ENCODE results near the gene ANKRD9.

Gene ANKRD9

DNA sequence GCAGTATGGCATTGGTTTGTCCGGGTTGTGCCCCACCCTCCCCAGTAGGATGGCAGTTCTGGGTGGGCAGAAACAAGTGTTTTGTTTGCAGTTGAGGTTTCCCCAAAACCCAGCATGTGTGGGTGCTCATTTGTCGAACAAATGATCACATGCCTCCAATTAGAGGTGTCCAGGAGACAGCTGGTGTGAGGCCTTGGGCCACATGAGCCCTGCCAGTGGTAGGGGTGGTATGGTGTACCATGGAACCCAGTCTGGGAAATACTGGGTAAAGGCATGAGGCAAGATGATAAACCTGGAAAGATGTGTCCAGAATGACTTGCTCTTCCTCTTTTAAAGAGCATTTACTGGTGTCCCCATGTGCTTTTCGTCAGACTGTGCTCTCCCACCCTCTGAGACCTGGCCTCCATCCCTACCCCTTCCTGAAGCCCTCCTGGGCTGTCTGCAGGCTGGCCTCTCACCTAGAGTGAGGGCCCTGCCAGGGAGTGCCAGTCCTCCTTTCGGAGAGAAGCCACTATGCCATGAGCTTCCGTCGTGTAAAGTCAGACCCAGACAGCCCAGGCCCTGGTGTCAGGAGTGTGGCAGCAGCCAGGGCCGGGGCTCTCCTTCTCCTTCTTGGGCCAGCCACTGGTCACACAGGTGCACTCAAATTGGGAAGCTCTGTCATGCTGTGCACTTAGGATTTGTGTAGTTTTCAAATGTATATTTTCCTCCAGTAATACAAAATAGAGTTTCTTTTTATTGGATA, 17.6 kb downstream of the ANKRD9 start:
- Histone ChIP-seq H3K4me1 (ENCODE audit: control insufficient read depth in 2 of 2, insufficient read depth in 1 of 2, low read depth in 1 of 2, low read length in 2 of 2) (no peaks in the 10 kb centered on the region), H2BK15ac (ENCODE audit: low read length) (no peak overlapping the region), H3K14ac (ENCODE audit: low read length) (no peak overlapping the region), H3K18ac (ENCODE audit: low read length) (no peak overlapping the region), H3K4me2 (ENCODE audit: insufficient read depth, low read length, poor library complexity, severe bottlenecking) (no peak overlapping the region), H4K91ac (ENCODE audit: low read depth, low read length, poor library complexity) (no peak overlapping the region), H3K23ac (ENCODE audit: low read depth, low read length, poor library complexity) (no peak overlapping the region), H3K9ac (ENCODE audit: low read depth, low read length, poor library complexity) (no peak overlapping the region), H3K27ac (replicated peaks; ENCODE audit: low read length) (no peak overlapping the region), H2BK120ac (ENCODE audit: low read depth, low read length) (no peak overlapping the region), H3K79me1 (ENCODE audit: low read depth, low read length) (peaks cover 3% of the 10 kb centered on the region), H4K8ac (ENCODE audit: low read depth, low read length) (no peak overlapping the region), H2BK12ac (ENCODE audit: low read length) (no peak overlapping the region), H3K9me3 (replicated peaks in 1 of 2; ENCODE audit: control insufficient read depth in 2 of 2, insufficient read depth in 1 of 2, low read depth in 1 of 2, low read length in 2 of 2) (peaks cover 0 to 2% of the 10 kb centered on the region in 2 donors), H2BK5ac (ENCODE audit: low read length) (no peak overlapping the region), H3K36me3 (replicated peaks in 1 of 2; ENCODE audit: control insufficient read depth in 2 of 2, insufficient read depth in 2 of 2, low read length in 2 of 2) (peaks cover 0 to under 1% of the 10 kb centered on the region in 2 donors), H3K4ac (ENCODE audit: low read length) (no peak overlapping the region), H2AFZ (ENCODE audit: low read length) (no peak overlapping the region), H3K4me3 (ENCODE audit: low read length in 2 of 2) (no peak overlapping the region), H2AK5ac (ENCODE audit: low read depth, low read length) (no peak overlapping the region), H3K27me3 (ENCODE audit: control insufficient read depth in 3 of 3, insufficient read depth in 3 of 3, low read depth in 1 of 3, low read length in 3 of 3) (no peaks in the 10 kb centered on the region)
- WGBS, 2 donors (ENCODE audit: extremely low coverage in 2 of 2, insufficient read length in 2 of 2, insufficient replicate concordance in 1 of 2): no CpG with 5 or more reads among the region's 7 CpGs
- DNase-seq (ENCODE audit: low spot score): no peak

DNA sequence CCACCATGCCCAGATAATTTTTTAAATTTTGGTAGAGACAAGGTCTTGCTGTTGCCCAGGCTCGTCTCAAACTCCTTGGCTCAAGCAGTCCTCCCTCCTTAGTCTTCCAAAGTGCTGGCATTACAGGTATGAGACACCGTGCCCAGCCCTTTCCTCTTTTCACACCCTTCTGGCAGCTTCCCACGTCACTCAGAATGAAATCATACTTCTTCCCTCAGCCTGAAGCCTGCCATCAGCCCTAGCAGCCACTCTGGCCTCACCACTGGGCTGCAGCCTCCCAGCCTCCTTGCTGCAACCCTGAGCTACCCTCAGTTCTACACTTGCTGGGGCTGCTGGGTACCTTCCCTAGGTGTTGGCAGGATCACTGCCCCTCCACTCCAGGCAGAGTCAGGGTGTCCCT, 18.2 kb downstream of the ANKRD9 start:
- no peak overlapping the region for H2BK12ac ChIP-seq (ENCODE audit: low read length)
- H3K9me3 ChIP-seq (replicated peaks in 1 of 2; ENCODE audit: control insufficient read depth in 2 of 2, insufficient read depth in 1 of 2, low read depth in 1 of 2, low read length in 2 of 2): peaks cover 0 to 3% of the 10 kb centered on the region in 2 donors
- no peak overlapping the region for H4K91ac ChIP-seq (ENCODE audit: low read depth, low read length, poor library complexity)
- WGBS, 2 donors (ENCODE audit: extremely low coverage in 2 of 2, insufficient read length in 2 of 2, insufficient replicate concordance in 1 of 2): no CpG with 5 or more reads among the region's 3 CpGs
- H3K79me1 ChIP-seq (ENCODE audit: low read depth, low read length): peaks cover 3% of the 10 kb centered on the region
- no peak overlapping the region for H4K8ac ChIP-seq (ENCODE audit: low read depth, low read length)
- no peak overlapping the region for H3K4ac ChIP-seq (ENCODE audit: low read length)
- H3K14ac ChIP-seq (ENCODE audit: low read length): no peak overlapping the region
- no peak overlapping the region for H2AK5ac ChIP-seq (ENCODE audit: low read depth, low read length)
- no peak overlapping the region for H3K4me3 ChIP-seq (ENCODE audit: low read length in 2 of 2)
- no peak overlapping the region for H3K27ac ChIP-seq (replicated peaks; ENCODE audit: low read length)
- H2BK15ac ChIP-seq (ENCODE audit: low read length): no peak overlapping the region
- H2BK120ac ChIP-seq (ENCODE audit: low read depth, low read length): no peak overlapping the region
- no peak overlapping the region for H3K9ac ChIP-seq (ENCODE audit: low read depth, low read length, poor library complexity)
- peaks cover 0 to 2% of the 10 kb centered on the region in 2 donors for H3K36me3 ChIP-seq (replicated peaks in 1 of 2; ENCODE audit: control insufficient read depth in 2 of 2, insufficient read depth in 2 of 2, low read length in 2 of 2)
- no peak overlapping the region for H2AFZ ChIP-seq (ENCODE audit: low read length)
- no peak overlapping the region for H3K18ac ChIP-seq (ENCODE audit: low read length)
- no peak overlapping the region for H3K4me2 ChIP-seq (ENCODE audit: insufficient read depth, low read length, poor library complexity, severe bottlenecking)
- H3K27me3 ChIP-seq (ENCODE audit: control insufficient read depth in 3 of 3, insufficient read depth in 3 of 3, low read depth in 1 of 3, low read length in 3 of 3): no peaks in the 10 kb centered on the region
- no peak overlapping the region for H3K23ac ChIP-seq (ENCODE audit: low read depth, low read length, poor library complexity)
- no peak overlapping the region for H2BK5ac ChIP-seq (ENCODE audit: low read length)
- no peaks in the 10 kb centered on the region for H3K4me1 ChIP-seq (ENCODE audit: control insufficient read depth in 2 of 2, insufficient read depth in 1 of 2, low read depth in 1 of 2, low read length in 2 of 2)
- DNase-seq (ENCODE audit: low spot score): no peak

DNA sequence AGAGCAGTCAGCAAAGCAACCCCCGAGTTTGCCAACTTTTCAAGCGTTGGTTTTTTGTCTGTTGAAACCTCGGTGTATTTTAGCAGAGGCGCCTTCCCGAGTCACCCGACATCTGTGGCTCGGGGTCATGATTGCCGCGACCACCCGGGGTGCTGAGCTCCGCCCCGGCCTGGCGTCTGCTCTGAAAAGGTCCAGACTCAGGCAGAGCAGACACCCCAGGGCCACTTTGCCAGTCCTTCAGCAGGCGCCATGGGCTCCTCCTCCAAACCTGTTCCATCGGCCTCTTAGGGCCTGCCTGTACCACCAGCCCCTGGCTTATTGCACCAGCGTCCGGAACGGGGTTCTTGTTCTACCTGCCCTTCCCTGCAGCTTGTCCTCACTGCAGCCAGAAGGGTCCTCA, 19.1 kb downstream of the ANKRD9 start:
- H3K14ac ChIP-seq (ENCODE audit: low read length): no peak overlapping the region
- H3K9ac ChIP-seq (ENCODE audit: low read depth, low read length, poor library complexity): no peak overlapping the region
- no peak overlapping the region for H3K18ac ChIP-seq (ENCODE audit: low read length)
- no peak overlapping the region for H3K27ac ChIP-seq (replicated peaks; ENCODE audit: low read length)
- H2BK15ac ChIP-seq (ENCODE audit: low read length): no peak overlapping the region
- H4K8ac ChIP-seq (ENCODE audit: low read depth, low read length): peak overlapping the region; percentile 45
- no peak overlapping the region for H2AFZ ChIP-seq (ENCODE audit: low read length)
- no peak overlapping the region for H2BK5ac ChIP-seq (ENCODE audit: low read length)
- no peak overlapping the region for H3K4me2 ChIP-seq (ENCODE audit: insufficient read depth, low read length, poor library complexity, severe bottlenecking)
- H2AK5ac ChIP-seq (ENCODE audit: low read depth, low read length): no peak overlapping the region
- DNase-seq (ENCODE audit: low spot score): no peak
- no peak overlapping the region for H2BK12ac ChIP-seq (ENCODE audit: low read length)
- no peak overlapping the region for H4K91ac ChIP-seq (ENCODE audit: low read depth, low read length, poor library complexity)
- H3K4me3 ChIP-seq (ENCODE audit: low read length in 2 of 2): no peak overlapping the region
- H3K79me1 ChIP-seq (ENCODE audit: low read depth, low read length): peaks cover 3% of the 10 kb centered on the region
- H3K36me3 ChIP-seq (replicated peaks in 1 of 2; ENCODE audit: control insufficient read depth in 2 of 2, insufficient read depth in 2 of 2, low read length in 2 of 2): peaks cover 0 to 2% of the 10 kb centered on the region in 2 donors
- no peaks in the 10 kb centered on the region for H3K4me1 ChIP-seq (ENCODE audit: control insufficient read depth in 2 of 2, insufficient read depth in 1 of 2, low read depth in 1 of 2, low read length in 2 of 2)
- peaks cover 0 to 5% of the 10 kb centered on the region in 2 donors for H3K9me3 ChIP-seq (replicated peaks in 1 of 2; ENCODE audit: control insufficient read depth in 2 of 2, insufficient read depth in 1 of 2, low read depth in 1 of 2, low read length in 2 of 2)
- no peak overlapping the region for H3K4ac ChIP-seq (ENCODE audit: low read length)
- H3K23ac ChIP-seq (ENCODE audit: low read depth, low read length, poor library complexity): no peak overlapping the region
- no peaks in the 10 kb centered on the region for H3K27me3 ChIP-seq (ENCODE audit: control insufficient read depth in 3 of 3, insufficient read depth in 3 of 3, low read depth in 1 of 3, low read length in 3 of 3)
- WGBS, 2 donors (ENCODE audit: extremely low coverage in 2 of 2, insufficient read length in 2 of 2, insufficient replicate concordance in 1 of 2): no CpG with 5 or more reads among the region's 18 CpGs
- H2BK120ac ChIP-seq (ENCODE audit: low read depth, low read length): no peak overlapping the region

DNA sequence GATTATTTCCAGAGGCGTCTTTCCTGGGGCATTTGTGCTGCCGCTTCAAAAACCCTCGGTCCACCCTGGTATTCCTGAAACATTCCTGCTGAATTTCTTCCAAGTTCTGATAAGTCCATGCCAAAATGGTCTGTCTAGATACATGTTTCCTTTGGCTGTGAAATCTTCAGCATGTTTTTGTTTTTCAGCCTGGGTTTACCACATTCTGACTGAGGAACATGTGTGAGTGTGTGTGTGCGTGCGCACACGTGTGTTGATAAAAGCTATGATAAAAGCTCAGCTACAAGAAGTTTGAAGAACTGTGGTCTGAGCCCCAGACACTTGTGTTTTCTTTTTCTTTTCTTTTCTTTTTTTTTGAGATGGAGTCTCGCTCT, 22.4 kb downstream of the ANKRD9 start:
- no peak overlapping the region for H2BK120ac ChIP-seq (ENCODE audit: low read depth, low read length)
- no peak overlapping the region for H4K8ac ChIP-seq (ENCODE audit: low read depth, low read length)
- H2BK15ac ChIP-seq (ENCODE audit: low read length): no peak overlapping the region
- H3K36me3 ChIP-seq (replicated peaks in 1 of 2; ENCODE audit: control insufficient read depth in 2 of 2, insufficient read depth in 2 of 2, low read length in 2 of 2): peaks cover 0 to 2% of the 10 kb centered on the region in 2 donors
- H3K4me2 ChIP-seq (ENCODE audit: insufficient read depth, low read length, poor library complexity, severe bottlenecking): no peak overlapping the region
- no CpG with 5 or more reads among the region's 7 CpGs for WGBS, 2 donors (ENCODE audit: extremely low coverage in 2 of 2, insufficient read length in 2 of 2, insufficient replicate concordance in 1 of 2)
- H3K9ac ChIP-seq (ENCODE audit: low read depth, low read length, poor library complexity): no peak overlapping the region
- H2BK5ac ChIP-seq (ENCODE audit: low read length): no peak overlapping the region
- H3K4ac ChIP-seq (ENCODE audit: low read length): no peak overlapping the region
- no peak overlapping the region for H3K14ac ChIP-seq (ENCODE audit: low read length)
- no peak overlapping the region for H3K23ac ChIP-seq (ENCODE audit: low read depth, low read length, poor library complexity)
- H2AFZ ChIP-seq (ENCODE audit: low read length): no peak overlapping the region
- peak overlapping the region; percentile 35 for H3K27ac ChIP-seq (replicated peaks; ENCODE audit: low read length)
- H3K4me3 ChIP-seq (ENCODE audit: low read length in 2 of 2): no peak overlapping the region
- no peak overlapping the region for H4K91ac ChIP-seq (ENCODE audit: low read depth, low read length, poor library complexity)
- no peaks in the 10 kb centered on the region for H3K27me3 ChIP-seq (ENCODE audit: control insufficient read depth in 3 of 3, insufficient read depth in 3 of 3, low read depth in 1 of 3, low read length in 3 of 3)
- no peak overlapping the region for H2BK12ac ChIP-seq (ENCODE audit: low read length)
- H3K4me1 ChIP-seq (ENCODE audit: control insufficient read depth in 2 of 2, insufficient read depth in 1 of 2, low read depth in 1 of 2, low read length in 2 of 2): no peaks in the 10 kb centered on the region
- H2AK5ac ChIP-seq (ENCODE audit: low read depth, low read length): no peak overlapping the region
- no peaks in the 10 kb centered on the region for H3K79me1 ChIP-seq (ENCODE audit: low read depth, low read length)
- H3K18ac ChIP-seq (ENCODE audit: low read length): no peak overlapping the region
- H3K9me3 ChIP-seq (replicated peaks in 1 of 2; ENCODE audit: control insufficient read depth in 2 of 2, insufficient read depth in 1 of 2, low read depth in 1 of 2, low read length in 2 of 2): peaks cover 0 to 5% of the 10 kb centered on the region in 2 donors
- no peak for DNase-seq (ENCODE audit: low spot score)
